Liver (tissue), 9 donors: ENCODE data around the gene RECQL5. TPM values are rescaled to one million over a fixed set of nuclear protein-coding genes. Genes with fewer than 3 reads are reported as not detected.

ENCODE experiments used
- DNase-seq: peaks from one replicate; pipeline ENCODE4 v3.0.0-alpha.2; 2017; ENCODE audit warnings: low spot score
- H3K27ac ChIP-seq, 2 donors: one replicate each; pipeline ENCODE4 v1.7.0; 2013; ENCODE audit warnings: inconsistent platforms in 2 of 2, low read length in 2 of 2, control low read depth in 1 of 2, low read depth in 1 of 2, mild to moderate bottlenecking in 1 of 2
- H3K27me3 ChIP-seq, 4 donors: one replicate each; pipeline versions ENCODE4 v1.6.1 to v1.7.0; 2013; ENCODE audit warnings: low read length in 3 of 4, inconsistent platforms in 1 of 4, mild to moderate bottlenecking in 1 of 4, moderate library complexity in 1 of 4; ENCODE audit not compliant: control insufficient read depth in 4 of 4, insufficient read depth in 4 of 4
- H3K36me3 ChIP-seq, 4 donors: one replicate each; pipeline versions ENCODE4 v1.6.1 to v1.7.0; 2013; ENCODE audit warnings: low read length in 3 of 4, mild to moderate bottlenecking in 3 of 4, low read depth in 1 of 4, moderate library complexity in 1 of 4; ENCODE audit not compliant: control insufficient read depth in 4 of 4, insufficient read depth in 3 of 4
- H3K4me1 ChIP-seq, 4 donors: one replicate each; pipeline versions ENCODE4 v1.6.1 to v1.7.0; 2013; ENCODE audit warnings: low read length in 3 of 4, mild to moderate bottlenecking in 3 of 4, moderate library complexity in 1 of 4; ENCODE audit not compliant: control insufficient read depth in 4 of 4, insufficient read depth in 4 of 4
- H3K4me3 ChIP-seq, 3 donors: one replicate each; pipeline versions ENCODE4 v1.6.1 to v1.7.0; 2013; ENCODE audit warnings: low read length in 3 of 3, control low read depth in 1 of 3, low read depth in 1 of 3, mild to moderate bottlenecking in 1 of 3
- H3K9ac ChIP-seq, 2 donors: one replicate each; pipeline ENCODE4 v1.7.0; 2013; ENCODE audit warnings: low read length in 2 of 2, mild to moderate bottlenecking in 2 of 2, moderate library complexity in 2 of 2, control low read depth in 1 of 2, low read depth in 1 of 2
- H3K9me3 ChIP-seq, 4 donors: one replicate each; pipeline versions ENCODE4 v1.6.1 to v1.7.0; 2013; ENCODE audit warnings: low read length in 3 of 4; ENCODE audit not compliant: control insufficient read depth in 4 of 4
- EGR1 ChIP-seq, 2 donors: IDR thresholded peaks; 2 replicates each; pipeline ENCODE4 v1.6.1; 2016 to 2018; ENCODE audit warnings: antibody characterized with exemption in 2 of 2, low read depth in 2 of 2
- FOXA1 ChIP-seq: IDR thresholded peaks from 2 replicates; pipeline ENCODE4 v1.6.1; 2016; ENCODE audit warnings: antibody characterized with exemption
- FOXA2 ChIP-seq: IDR thresholded peaks from 2 replicates; pipeline ENCODE4 v1.6.1; 2016; ENCODE audit warnings: antibody characterized with exemption
- GABPA ChIP-seq, 2 donors: IDR thresholded peaks in 1 of 2; conservative IDR thresholded peaks in 1 of 2; 2 replicates each; pipeline ENCODE4 v1.6.1; 2016; ENCODE audit warnings: antibody characterized with exemption in 2 of 2, mild to moderate bottlenecking in 1 of 2, moderate library complexity in 1 of 2
- HNF4A ChIP-seq, 2 donors: conservative IDR thresholded peaks; 2 replicates each; pipeline ENCODE4 v1.6.1; 2016; ENCODE audit warnings: antibody characterized with exemption in 2 of 2, mild to moderate bottlenecking in 2 of 2
- JUND ChIP-seq, 2 donors: IDR thresholded peaks; 2 replicates each; pipeline ENCODE4 v1.6.1; 2016; ENCODE audit warnings: antibody characterized with exemption in 2 of 2
- NR2F2 ChIP-seq: IDR thresholded peaks from 2 replicates; pipeline ENCODE4 v1.6.1; 2016; ENCODE audit warnings: antibody characterized with exemption
- RAD21 ChIP-seq, 2 donors: IDR thresholded peaks; 2 replicates each; pipeline ENCODE4 v1.6.1; 2016; ENCODE audit warnings: antibody characterized with exemption in 2 of 2, mild to moderate bottlenecking in 2 of 2
- RXRA ChIP-seq, 2 donors: IDR thresholded peaks; 2 replicates each; pipeline ENCODE4 v1.6.1; 2017 to 2018; ENCODE audit warnings: antibody characterized with exemption in 2 of 2, mild to moderate bottlenecking in 1 of 2
- SP1 ChIP-seq: IDR thresholded peaks from 2 replicates; pipeline ENCODE4 v1.6.1; 2018; ENCODE audit warnings: antibody characterized with exemption, mild to moderate bottlenecking
- TAF1 ChIP-seq: conservative IDR thresholded peaks from 2 replicates; pipeline ENCODE4 v1.6.1; 2016; ENCODE audit warnings: antibody characterized with exemption, mild to moderate bottlenecking
- YY1 ChIP-seq: IDR thresholded peaks from 2 replicates; pipeline ENCODE4 v1.6.1; 2016; ENCODE audit warnings: antibody characterized with exemption, mild to moderate bottlenecking
- WGBS: extraction: QIAGEN DNeasy Blood & Tissue Kit; methylation state at CpG from one replicate; pipeline ENCODE4 v1.1.7; 2013; 5-methylcytosine and 5-hydroxymethylcytosine counted together
- polyA plus RNA-seq, 2 donors: library from polyadenylated mRNA; stranded (reverse) in 1 of 2; unstranded in 1 of 2; fragments of 200-250 nt in 1 of 2; fragments of >200 nt in 1 of 2; fragmentation: Nextera tagmentation in 1 of 2; extraction: Ambion mirVana in 1 of 2; gene quantifications; one replicate each; pipeline versions ENCODE4 v1.2.1 to v1.2.3, GENCODE V29; 2013 to 2015
- total RNA-seq, 2 donors: library from RNA; depleted of rRNA; stranded (reverse); fragments of >200 nt; gene quantifications; one replicate each; pipeline ENCODE4 v1.2.3, GENCODE V29; 2014
- TF ChIP-seq, protein P1 (sequence below): fragments of 150-350 bp; IDR thresholded peaks from 2 replicates; pipeline ENCODE4 v1.5.1; 2017; ENCODE audit warnings: improper control_type of control experiment, low read depth, low read length; ENCODE audit not compliant: missing input control
- TF ChIP-seq, protein P2 (sequence below): IDR thresholded peaks from 2 replicates; pipeline ENCODE4 v1.6.1; 2016; ENCODE audit warnings: antibody characterized with exemption
- TF ChIP-seq, protein P3 (sequence below): IDR thresholded peaks from 2 replicates; pipeline ENCODE4 v1.6.1; 2016; ENCODE audit warnings: antibody characterized with exemption
- donor health status: healthy.
- donor health status: healthy.
- donor health status: healthy.
- donor health status: healthy.
- donor health status: healthy.

RECQL5 gene
- total and polyA plus RNA-seq, 4 donors: 8.3 to 15.1 (median 11.5) TPM

DNA sequence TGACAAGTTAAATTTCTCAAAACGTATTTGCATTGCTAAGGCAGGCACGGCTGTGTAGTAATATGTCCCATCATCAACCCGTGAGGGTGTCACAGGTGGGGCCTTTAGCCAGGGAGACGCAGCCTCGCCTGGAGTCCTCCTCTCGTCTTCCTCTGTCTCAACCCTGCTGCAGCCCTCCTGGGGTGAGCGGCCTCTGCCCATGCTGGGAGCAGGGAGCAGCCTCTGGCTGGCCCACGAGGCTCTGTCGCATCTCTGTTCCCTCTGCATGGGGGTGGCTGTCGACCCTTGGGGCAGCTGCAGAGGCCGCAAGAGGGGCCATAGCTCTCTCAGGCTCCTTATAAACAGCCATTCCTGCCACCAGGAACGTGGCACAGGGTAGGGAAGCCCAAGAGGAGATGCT is 34.5 kb downstream of the RECQL5 start (continued):
- TF ChIP-seq, protein P1, sequence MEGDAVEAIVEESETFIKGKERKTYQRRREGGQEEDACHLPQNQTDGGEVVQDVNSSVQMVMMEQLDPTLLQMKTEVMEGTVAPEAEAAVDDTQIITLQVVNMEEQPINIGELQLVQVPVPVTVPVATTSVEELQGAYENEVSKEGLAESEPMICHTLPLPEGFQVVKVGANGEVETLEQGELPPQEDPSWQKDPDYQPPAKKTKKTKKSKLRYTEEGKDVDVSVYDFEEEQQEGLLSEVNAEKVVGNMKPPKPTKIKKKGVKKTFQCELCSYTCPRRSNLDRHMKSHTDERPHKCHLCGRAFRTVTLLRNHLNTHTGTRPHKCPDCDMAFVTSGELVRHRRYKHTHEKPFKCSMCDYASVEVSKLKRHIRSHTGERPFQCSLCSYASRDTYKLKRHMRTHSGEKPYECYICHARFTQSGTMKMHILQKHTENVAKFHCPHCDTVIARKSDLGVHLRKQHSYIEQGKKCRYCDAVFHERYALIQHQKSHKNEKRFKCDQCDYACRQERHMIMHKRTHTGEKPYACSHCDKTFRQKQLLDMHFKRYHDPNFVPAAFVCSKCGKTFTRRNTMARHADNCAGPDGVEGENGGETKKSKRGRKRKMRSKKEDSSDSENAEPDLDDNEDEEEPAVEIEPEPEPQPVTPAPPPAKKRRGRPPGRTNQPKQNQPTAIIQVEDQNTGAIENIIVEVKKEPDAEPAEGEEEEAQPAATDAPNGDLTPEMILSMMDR: no peak
- TF ChIP-seq, protein P2, sequence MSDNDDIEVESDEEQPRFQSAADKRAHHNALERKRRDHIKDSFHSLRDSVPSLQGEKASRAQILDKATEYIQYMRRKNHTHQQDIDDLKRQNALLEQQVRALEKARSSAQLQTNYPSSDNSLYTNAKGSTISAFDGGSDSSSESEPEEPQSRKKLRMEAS: no peak
- no peak for TF ChIP-seq RXRA (IDR thresholded peaks at IDR 0.05)
- no peak for TF ChIP-seq SP1
- TF ChIP-seq TAF1: no peak

DNA sequence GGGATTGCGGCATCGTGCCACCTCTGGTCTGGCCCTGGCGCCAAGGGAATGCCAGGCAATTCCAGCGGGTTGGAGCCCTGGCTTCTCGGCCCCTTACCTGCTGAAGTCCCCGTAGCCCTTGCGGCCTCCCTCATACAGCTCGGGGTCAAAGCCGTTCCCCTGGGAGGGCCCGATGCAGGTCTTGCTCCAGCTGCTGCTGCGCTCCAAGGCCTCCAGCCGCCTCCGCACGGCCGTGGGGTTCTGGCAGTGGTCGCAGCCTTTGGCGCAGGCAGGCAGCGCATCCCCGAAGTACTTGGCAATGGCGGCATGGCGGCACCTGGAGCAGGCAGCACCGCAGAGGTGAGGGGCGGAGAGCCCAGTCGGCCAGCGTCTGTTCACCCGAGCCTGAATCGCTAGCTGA is 35.6 kb downstream of the RECQL5 start:
- Histone ChIP-seq H3K4me3 (no peak overlapping the region), H3K27ac (no peak overlapping the region), H3K4me1 (peaks cover 8 to 25% (median 16%) of the 10 kb centered on the region in 4 donors), H3K36me3 (peaks cover 0 to 21% (median 3%) of the 10 kb centered on the region in 4 donors), H3K27me3 (no peaks in the 10 kb centered on the region), H3K9ac (no peak overlapping the region), H3K9me3 (no peaks in the 10 kb centered on the region)
- no peak for DNase-seq
- WGBS: 96% methylated on average over 27 of the region's 27 CpGs
- TF ChIP-seq, protein P3, sequence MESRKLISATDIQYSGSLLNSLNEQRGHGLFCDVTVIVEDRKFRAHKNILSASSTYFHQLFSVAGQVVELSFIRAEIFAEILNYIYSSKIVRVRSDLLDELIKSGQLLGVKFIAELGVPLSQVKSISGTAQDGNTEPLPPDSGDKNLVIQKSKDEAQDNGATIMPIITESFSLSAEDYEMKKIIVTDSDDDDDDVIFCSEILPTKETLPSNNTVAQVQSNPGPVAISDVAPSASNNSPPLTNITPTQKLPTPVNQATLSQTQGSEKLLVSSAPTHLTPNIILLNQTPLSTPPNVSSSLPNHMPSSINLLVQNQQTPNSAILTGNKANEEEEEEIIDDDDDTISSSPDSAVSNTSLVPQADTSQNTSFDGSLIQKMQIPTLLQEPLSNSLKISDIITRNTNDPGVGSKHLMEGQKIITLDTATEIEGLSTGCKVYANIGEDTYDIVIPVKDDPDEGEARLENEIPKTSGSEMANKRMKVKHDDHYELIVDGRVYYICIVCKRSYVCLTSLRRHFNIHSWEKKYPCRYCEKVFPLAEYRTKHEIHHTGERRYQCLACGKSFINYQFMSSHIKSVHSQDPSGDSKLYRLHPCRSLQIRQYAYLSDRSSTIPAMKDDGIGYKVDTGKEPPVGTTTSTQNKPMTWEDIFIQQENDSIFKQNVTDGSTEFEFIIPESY: no peak
- TF ChIP-seq SP1: no peak
- no peak for TF ChIP-seq EGR1 (IDR thresholded peaks at IDR 0.05; ENCODE audit: low read depth in 2 of 2)
- TF ChIP-seq TAF1: no peak
- no peak for TF ChIP-seq HNF4A (conservative IDR thresholded peaks at IDR 0.05)
- TF ChIP-seq FOXA2: no peak
- TF ChIP-seq, protein P2: no peak
- TF ChIP-seq GABPA (IDR thresholded peaks at IDR 0.05 in 1 of 2, conservative IDR thresholded peaks at IDR 0.05 in 1 of 2): no peak
- TF ChIP-seq, protein P1: no peak
- no peak for TF ChIP-seq FOXA1
- TF ChIP-seq RAD21 (IDR thresholded peaks at IDR 0.05): no peak
- no peak for TF ChIP-seq JUND (IDR thresholded peaks at IDR 0.05)
- TF ChIP-seq NR2F2: no peak
- TF ChIP-seq YY1: no peak
